HG03565 (cell line): Measurements from ENCODE around the gene MYLK.

ENCODE experiments used
- ATAC-seq: cut with Tn5 transposase; IDR thresholded peaks from one replicate; pipeline ENCODE4 v1.9.1; 2021; ENCODE audit warnings: mild to moderate bottlenecking, moderate library complexity; ENCODE audit not compliant: unreplicated experiment

MYLK gene

DNA sequence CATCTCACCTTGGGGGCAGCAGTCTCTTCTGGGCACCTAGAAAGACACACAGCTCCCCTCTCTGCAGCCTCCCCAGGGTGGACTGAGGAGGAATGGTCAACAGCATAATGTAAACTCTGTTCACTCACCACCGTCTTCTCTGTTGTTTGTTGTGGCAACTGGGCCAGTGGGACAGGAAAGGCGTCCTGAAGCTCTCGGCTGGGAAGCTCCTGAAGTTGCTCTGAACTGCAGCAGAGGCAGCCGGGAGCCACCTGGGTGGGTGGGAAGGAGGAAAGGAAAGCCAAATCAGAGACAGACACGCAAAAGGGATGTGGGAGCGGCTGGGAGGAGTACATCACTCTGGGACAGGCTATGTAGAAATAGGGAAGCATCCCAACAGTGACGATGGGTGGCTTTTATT, 52.7 kb downstream of the MYLK start:
- ATAC-seq: no peak

DNA sequence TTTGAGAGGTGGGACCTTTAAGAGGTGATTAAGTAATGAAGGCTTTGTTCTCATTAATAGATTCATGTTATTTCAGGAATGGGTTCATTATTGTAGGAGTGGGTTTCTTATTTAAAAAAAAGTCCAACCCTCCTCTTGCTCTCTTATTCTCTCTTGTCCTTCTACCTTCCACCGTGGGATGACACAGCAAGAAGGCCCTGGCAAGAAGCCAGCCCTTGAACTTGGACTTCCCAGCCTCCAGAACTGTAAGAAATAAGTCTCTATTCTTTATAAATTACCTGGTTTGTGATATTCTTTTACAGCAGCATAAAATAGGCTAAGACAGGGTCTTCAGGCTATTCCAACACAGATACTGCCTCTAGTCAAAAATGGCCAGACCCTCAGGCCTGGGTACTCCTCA, 62.2 kb downstream of the MYLK start:
- ATAC-seq: no peak

DNA sequence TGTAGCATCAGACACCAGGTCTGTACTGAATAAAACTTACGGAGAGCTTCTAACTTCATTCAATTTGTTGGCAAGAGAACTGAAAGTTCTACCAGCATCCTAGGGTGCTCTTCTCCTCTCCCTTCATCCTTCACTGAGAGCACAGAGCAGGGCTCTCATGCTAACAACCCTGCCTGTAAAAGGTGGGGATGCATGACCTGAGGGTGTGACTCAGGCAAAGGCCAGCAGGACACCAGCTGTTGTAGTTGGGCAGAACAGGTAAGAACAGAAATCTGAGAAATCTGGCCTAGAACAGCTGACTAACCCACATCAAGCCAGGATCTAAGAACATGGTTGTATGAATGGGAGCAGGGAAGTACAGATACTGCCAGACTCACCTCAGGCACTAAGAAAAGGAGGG, 64.2 kb downstream of the MYLK start:
- ATAC-seq: no peak

DNA sequence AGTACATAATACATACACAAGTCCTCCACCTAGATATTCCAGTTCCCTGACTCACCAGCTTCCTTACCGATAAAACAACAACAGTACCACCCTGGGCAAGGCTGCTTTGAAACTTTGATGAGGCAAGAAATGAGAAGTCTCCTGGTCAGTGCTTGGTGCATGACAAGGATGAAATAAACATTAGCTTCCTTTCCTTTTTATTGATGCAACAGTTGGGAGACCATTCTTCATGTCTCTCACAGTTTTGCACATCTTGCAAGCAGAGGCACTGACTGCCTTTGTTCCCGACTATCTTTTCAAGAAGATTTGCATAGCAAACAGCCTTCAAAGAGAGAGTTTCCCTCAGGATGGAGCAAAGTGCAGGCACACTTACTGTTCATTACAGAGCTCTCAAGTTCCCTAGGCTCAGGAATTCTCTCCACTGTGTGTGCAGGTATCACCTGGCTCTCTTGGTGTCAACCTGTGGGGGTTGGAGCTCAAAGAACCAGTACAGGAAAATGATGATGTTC, 65.2 kb downstream of the MYLK start:
- ATAC-seq: no peak

DNA sequence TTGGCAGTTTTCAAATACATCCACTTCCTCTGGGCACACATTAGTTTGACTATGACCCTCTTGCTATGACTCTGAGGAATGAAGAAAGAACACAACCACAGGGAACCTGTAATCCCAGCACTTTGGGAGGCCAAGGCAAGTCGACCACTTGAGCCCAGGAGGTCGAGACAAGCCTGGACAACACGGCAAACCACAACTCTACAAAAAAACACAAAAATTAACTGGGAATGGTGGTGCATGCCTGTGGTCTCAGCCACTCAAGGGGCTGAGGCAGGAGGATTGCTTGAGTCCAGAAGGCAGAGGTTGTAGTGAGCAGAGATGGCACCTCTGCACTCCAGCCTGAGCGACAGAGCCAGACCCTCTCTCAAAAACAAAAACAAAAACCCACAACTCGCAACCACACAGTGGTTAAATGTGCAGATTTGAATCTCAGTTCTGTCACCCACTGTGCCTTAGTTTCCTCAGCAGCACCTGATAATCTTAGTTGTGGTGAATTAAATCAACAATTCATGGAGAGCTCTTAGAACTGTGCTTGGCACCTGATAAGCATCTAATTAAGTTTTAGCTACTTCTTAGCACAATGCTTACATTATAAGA, 65.7 kb downstream of the MYLK start:
- no peak for ATAC-seq

DNA sequence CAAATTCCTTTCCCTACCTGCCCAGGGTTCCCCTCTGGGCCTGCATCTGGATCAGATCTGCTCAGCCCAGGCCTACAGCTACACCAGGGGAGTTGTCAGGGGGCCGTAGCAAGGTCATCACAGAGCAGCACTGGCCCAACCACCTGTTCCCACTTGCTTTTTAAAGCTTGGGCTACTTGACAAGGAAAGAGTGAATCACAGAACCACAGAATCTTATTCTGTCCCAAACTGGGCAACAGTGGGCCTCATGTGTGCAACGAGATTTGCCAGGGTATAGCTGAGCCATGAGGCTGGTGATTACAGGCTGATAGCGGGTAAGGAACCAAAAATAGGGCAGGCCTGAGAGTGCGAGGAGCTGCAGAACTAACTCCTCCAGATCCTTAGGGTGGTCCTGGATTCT, 66.7 kb downstream of the MYLK start:
- no peak for ATAC-seq

DNA sequence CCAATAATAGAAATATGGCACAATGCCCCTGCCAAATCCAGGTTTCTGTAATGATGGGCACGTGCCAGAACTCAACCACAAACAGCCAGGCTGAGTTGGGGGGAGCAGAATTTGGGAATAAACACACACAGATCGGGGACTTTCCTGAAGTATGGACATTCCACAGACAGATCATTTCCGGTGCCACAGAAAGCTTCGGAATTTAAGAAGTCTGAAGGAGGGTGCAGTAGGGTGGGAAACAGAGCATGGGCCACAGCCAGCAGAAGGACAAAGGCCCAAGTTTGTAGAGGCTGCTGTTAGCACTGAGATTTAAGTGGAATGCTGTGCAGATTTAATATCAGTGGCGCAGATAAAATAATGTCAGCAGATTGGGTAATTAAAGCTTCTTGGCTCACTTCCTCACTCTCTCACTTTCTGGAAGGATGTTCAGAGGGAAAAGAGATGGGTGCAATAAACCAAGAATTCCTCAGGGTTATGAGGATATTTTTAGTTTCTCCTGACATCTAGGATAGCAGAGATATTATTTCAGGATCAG, 67.4 kb downstream of the MYLK start:
- ATAC-seq: no peak

DNA sequence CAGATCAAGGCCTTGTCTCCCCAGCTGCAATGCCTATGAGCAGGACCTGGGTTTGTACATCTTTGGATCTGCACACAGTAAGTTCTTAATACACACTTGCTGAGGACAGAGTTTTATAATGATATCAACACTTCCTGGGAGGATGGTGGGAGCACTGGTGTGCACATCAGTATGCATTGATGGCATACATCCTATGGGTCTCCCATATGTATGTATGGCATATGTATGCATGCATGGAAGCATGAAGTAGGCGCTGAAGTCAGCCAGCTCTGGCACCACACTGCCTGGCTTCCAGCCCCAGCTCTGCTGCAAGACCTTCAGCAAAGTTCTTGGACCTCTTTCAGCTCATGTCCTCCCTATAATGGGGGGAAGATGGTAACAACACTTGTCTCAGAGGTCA, 68.2 kb downstream of the MYLK start:
- ATAC-seq: no peak

DNA sequence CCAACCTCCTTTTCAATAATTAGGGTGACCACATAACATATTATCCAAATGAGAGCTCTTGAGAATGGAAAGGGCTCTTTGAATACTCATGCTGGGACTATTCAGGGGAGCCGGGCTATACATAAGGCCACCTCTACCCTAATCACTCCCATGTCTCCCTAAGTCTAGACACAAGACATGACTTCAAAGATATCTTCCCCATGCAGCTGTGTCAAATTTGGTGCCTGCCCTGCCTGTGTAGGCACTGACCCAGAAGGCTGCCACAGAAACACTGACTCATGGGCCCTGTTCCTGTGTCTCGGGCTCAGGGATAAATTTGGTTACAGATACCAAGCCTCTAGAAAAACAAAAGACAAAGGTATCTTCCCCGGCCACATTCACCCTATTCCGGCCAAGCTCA, 70.3 kb downstream of the MYLK start:
- no peak for ATAC-seq

DNA sequence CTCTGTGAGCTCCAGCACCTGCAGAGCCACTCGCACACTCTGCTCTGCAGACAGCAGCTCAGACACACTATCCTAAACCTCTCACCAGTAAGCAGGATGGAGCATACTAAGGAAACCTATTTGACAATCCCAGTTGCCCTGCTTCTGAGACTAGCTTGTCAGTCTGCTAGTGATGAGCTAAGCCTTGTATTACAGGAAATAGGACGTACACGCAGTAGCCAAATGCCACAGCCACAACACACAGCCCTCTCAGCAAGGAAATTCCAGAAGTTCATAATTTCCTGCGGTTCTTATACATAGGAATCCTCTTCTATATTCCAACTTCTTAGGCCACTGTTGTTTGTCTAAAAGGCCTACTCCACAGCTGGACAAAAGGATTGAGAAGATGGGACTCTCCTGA, 74.5 kb downstream of the MYLK start:
- no peak for ATAC-seq

DNA sequence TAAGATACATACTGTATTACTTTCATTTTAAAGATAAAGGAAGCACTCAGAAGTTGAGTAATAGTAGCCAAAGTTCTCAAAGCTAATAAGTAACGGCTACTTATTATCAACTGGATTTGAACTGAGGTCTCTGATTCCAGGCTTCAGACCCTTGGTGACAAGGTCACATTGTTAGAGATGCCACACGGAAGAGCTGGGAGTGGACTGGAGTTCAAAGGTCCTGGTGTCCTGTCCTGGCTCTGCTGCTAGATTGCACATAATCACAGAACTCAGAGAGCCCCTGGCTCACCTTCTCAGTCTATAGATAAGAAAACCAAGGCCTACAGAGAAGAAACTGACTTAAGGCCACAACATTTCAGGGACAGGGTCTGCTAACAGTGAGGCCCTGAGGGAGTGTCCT, 75.3 kb downstream of the MYLK start:
- ATAC-seq: no peak

DNA sequence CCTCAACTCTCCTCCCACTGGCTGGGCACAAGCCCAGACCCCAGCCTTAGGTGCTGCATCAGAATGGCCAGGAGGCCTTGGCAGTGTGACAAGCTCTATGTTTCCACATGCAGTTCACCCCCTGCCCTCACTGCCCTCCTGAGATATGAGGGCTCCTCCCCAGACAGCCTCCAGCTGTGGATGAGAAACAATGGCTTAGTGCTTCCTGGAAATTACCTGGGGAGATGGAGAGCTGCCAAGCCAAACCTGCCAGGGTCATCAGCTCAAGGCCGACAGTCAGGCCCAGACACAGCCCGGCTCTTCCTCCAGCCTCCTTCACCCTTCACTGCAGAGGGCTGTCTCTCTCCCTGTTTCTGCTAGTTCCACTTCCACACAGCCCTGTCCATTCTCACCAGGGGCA, 76.3 kb downstream of the MYLK start:
- no peak for ATAC-seq

DNA sequence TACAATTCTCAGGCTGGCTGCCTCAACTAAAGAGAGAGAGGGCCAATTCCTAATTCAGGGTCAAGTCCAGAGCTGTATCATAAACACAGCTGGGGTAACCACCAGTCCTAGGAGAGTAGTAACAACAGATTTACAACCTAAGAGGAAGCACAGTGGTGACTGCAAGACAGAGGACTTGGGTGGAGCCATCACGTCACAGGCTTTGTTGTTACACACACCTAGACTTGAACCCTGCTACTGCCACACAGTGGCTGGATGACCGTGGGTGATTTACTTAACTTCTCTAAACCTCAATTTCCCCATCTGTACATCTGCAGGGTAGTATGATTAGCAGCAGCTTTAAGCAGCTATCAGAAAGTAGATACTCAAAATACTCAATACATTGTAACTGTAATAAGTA, 78.6 kb downstream of the MYLK start:
- ATAC-seq: no peak

DNA sequence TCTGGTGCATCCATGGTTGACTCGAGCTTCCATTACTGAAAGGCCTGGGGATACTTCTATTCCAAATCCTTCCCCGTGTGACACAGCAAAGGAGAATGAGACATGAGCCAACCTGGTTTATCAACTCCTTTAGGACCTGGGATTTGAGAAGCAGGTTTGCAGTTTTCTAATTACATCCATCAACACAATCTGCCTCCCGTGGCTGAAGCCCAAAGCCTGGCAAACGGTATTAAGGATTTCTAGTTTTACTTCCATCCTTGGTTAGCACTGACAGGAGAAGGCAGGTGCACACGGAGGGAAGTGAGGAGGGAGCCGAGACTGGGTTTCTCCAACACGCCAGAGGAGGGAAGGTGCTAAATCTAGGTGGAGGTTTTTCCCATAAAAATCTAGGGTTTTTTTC, 79.0 kb downstream of the MYLK start:
- no peak for ATAC-seq

DNA sequence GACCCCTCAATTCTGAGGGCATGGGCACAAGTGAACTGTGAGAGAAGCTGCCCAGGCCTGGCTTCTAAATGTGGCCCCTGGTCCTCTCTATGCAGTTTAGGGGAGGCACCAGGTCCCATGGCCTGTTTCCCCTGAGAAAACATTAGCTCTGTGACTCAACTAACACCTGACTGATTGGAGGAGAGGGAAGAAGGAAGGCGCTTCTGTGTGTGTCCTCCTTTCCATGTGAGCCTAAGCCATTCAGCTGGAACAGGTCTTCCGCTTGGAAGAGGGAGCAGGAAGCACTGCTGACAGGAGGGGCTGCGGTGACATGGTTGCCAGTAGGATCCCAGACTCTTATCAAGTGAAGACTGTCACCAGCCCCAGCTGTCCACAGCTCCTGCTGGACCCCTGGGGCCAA, 79.5 kb downstream of the MYLK start:
- ATAC-seq: no peak

DNA sequence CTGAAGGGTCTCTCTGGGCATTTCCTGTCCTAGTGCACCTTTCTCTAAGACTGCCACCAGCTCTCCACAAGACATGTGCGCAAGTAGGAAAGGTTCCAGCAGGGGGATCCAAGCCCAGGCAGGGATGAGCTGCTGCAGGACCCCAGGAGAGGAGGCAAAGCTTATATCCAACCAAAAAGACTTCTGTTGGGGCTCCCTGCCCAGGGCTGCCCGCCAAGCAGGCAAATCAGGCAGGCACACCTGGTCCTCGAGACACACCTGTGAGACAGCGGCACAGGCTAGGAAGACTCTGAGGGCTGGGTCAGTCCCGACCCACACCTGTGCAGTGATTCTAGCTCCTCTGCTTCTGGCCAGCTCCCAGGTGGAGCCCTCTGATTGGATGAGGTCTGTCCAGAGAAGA, 80.6 kb downstream of the MYLK start:
- no peak for ATAC-seq

DNA sequence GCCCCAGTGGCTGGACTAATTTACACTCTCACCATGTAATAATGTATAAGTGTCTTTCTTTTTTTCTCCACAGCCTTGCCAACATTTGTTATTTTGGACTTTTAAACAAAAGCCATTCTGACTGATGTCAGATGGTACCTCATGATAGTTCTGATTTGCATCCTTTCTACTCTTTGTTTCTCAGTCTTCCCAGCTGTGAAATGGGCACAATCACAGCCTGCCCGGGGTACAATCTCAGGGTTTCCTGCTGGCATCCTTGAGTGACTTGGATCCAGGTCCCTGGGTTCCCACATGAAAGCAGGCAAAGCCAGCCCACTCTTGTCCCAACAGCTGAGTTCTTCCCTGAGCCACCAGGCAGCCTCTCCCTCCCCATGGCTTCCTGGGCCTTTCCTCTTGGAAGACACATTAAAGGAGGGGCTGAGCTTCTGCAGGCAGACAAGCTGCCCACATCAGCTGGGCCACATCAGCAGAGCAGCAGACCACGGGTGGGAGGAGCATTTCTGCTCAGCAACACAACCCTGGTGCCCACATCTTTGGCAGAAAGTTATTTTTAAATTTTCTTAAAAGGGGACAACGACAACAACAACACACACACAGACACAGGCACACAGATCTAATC, 82.0 kb downstream of the MYLK start:
- ATAC-seq: no peak

DNA sequence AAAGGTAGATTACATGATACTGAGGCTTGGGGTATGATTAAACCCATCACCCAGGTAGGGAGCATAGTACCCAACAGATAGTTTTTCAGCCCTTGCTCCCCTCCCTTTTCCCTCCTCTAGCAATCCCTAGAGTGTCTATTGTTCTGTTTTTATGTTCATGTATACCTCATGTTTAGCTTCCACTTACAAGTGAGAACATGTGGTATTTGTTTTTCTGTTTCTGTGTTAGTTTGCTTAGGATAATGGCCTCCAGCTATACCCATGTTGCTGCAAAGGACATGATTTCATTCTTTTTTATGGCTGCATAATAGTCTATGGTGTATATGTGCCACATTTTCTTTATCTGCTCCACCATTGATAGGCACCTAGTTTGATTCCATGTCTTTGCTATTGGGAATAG, 82.7 kb downstream of the MYLK start:
- ATAC-seq: no peak

DNA sequence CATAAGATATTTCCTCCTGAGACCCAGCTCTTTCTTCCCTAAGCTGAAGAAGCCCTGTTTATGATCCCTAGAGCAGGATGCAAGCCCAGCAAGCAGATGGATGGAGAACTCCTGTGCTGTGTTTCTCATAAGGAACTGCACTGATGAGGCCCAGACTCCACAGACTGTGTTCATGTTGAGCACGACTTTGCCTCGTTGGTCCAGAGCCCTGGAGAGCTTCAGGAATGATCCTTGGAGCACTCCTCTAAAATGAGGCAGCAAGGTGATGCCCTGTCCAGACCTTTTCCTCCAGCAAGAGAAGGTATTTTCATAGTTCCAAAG, 83.8 kb downstream of the MYLK start:
- ATAC-seq: no peak

DNA sequence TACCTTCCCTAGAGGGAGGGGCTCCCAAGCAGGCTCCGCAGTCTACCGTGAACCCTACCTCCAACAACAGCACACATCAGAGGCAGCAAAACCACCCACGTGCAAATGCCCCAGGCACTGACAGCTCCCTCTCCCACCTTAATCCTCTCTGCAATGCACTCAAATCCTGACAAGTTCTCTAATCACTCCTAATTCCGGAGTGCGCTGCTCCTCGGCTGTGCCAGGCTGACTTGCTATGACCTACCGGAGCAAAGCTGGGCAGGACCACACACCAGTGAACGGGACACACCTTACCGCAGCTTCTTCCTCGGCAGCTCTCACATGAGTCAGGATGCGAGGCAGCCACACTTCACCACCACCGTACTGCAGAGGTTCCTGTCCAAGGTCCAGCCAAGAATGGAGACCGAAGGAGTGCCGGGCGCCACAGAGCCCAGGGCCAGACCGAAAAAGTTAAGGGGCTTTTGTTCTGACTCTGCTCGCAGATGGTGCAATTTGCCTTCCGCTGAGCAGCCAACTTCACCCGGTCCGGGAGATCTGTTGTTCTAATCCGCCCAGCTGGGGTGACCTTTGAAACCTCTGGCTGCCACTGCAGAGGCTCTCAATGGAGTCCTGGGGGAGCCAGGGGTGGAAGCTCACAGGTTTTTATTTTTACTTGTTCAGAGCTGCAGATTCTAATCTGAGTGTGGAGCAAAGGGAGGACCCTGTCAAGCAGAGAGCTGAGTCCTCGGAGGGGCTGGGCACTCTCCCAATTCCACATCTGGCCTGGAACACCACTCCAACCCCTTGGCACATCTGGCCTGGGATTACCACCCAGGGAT, 84.4 kb downstream of the MYLK start:
- ATAC-seq: no peak

DNA sequence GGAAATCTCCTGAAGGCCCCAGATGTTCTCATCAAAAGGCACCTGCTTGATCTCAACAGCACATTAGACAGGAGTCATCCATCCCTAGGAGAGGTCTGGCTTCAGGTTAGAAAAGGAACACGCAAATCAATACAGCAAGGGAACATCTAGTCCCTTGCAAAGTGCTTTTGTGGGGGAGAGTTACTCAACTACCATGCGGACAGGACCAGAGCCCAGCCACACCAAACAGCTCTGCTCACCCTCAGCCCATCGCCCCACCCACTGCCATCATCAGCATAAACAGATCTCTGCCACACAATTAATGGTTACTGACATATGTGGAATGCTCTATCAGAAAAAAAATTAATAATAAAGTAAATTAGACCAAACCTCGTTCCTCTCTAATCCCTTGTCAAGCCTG, 85.6 kb downstream of the MYLK start:
- no peak for ATAC-seq
